HG03139 (cell line): ENCODE data around the gene PLXND1.

Source experiments
- ATAC-seq: cut with Tn5 transposase; IDR thresholded peaks from one replicate; pipeline ENCODE4 v1.9.1; 2021; ENCODE audit not compliant: unreplicated experiment

Gene PLXND1

GRCh38 chr3:129564981-129565644 is 41.4 kb downstream of the PLXND1 start:
- ATAC-seq = no peak

GRCh38 chr3:129563850-129564535 is 42.5 kb downstream of the PLXND1 start:
- no peak for ATAC-seq

- ATAC-seq = no peak
Measured at GRCh38 chr3:129563332-129563731, 43.1 kb downstream of the PLXND1 start.

- no peak for ATAC-seq
Measured at GRCh38 chr3:129562803-129563202, 43.7 kb downstream of the PLXND1 start.

- ATAC-seq = no peak
Measured at GRCh38 chr3:129561619-129562248, 44.7 kb downstream of the PLXND1 start.

GRCh38 chr3:129560911-129561594 is 45.4 kb downstream of the PLXND1 start:
- ATAC-seq = no peak

- ATAC-seq = no peak
Measured at GRCh38 chr3:129560269-129560787, 46.1 kb downstream of the PLXND1 start.

- no peak for ATAC-seq
Measured at GRCh38 chr3:129559565-129560079, 46.9 kb downstream of the PLXND1 start.

GRCh38 chr3:129558772-129559564 is 47.5 kb downstream of the PLXND1 start:
- ATAC-seq = no peak

- no peak for ATAC-seq
Measured at GRCh38 chr3:129558081-129558771, 48.2 kb downstream of the PLXND1 start.

GRCh38 chr3:129557548-129557894 is 49.0 kb downstream of the PLXND1 start:
- ATAC-seq = no peak

- no peak for ATAC-seq
Measured at GRCh38 chr3:129556890-129557547, 49.5 kb downstream of the PLXND1 start.

GRCh38 chr3:129556358-129556695 is 50.1 kb downstream of the PLXND1 start:
- ATAC-seq = no peak

- ATAC-seq = no peak
Measured at GRCh38 chr3:129555616-129556357, 50.7 kb downstream of the PLXND1 start.

- no peak for ATAC-seq
Measured at GRCh38 chr3:129555153-129555550, 51.3 kb downstream of the PLXND1 start.

- no peak for ATAC-seq
Measured at GRCh38 chr3:129554356-129555152, 51.9 kb downstream of the PLXND1 start.

GRCh38 chr3:129553719-129554118 is 52.8 kb downstream of the PLXND1 start:
- ATAC-seq = no peak

GRCh38 chr3:129553171-129553570 is 53.3 kb downstream of the PLXND1 start:
- no peak for ATAC-seq
